ENCODE results near the gene FCHO2.
"Not testable (repeated sequence)": the region's sequence is repeated elsewhere in the genome, so short reads cannot be mapped to it uniquely, and the experiment has no call there.

FCHO2 gene

GRCh38 chr5:72922422-72922821 is 33.4 kb upstream of the FCHO2 start:
- no peak for DNase-seq (ENCODE audit: low read depth)
- no peak overlapping the region for H3K4me3 ChIP-seq (ENCODE audit: control insufficient read depth, low read depth, low read length)
- no peak for TF ChIP-seq CTCF (IDR thresholded peaks at IDR 0.05; ENCODE audit: control insufficient read depth, insufficient read depth, low read depth, low read length, missing control alignments)

GRCh38 chr5:72925336-72926010 is 30.4 kb upstream of the FCHO2 start:
- TF ChIP-seq CTCF (IDR thresholded peaks at IDR 0.05; ENCODE audit: control insufficient read depth, insufficient read depth, low read depth, low read length, missing control alignments): no peak
- no peak overlapping the region for H3K4me3 ChIP-seq (ENCODE audit: control insufficient read depth, low read depth, low read length)

GRCh38 chr5:72932686-72933085 is 23.2 kb upstream of the FCHO2 start:
- H3K4me3 ChIP-seq (ENCODE audit: control insufficient read depth, low read depth, low read length); DNase-seq (ENCODE audit: low read depth): not testable (repeated sequence)

More at GRCh38 chr5:72925336-72926010, 30.4 kb upstream of the FCHO2 start:
- DNase-seq (ENCODE audit: low read depth): no peak

- H3K4me3 ChIP-seq (ENCODE audit: control insufficient read depth, low read depth, low read length); DNase-seq (ENCODE audit: low read depth): not testable (repeated sequence)
These were observed 20.7 kb upstream of the FCHO2 start for GRCh38 chr5:72934953-72935725.

- TF ChIP-seq CTCF (IDR thresholded peaks at IDR 0.05; ENCODE audit: control insufficient read depth, insufficient read depth, low read depth, low read length, missing control alignments): no peak
- no peak overlapping the region for H3K4me3 ChIP-seq (ENCODE audit: control insufficient read depth, low read depth, low read length)
- no peak for DNase-seq (ENCODE audit: low read depth)
These were observed 18.9 kb upstream of the FCHO2 start for GRCh38 chr5:72936893-72937292.

GRCh38 chr5:72937517-72938061 is 18.3 kb upstream of the FCHO2 start:
- no peak overlapping the region for H3K4me3 ChIP-seq (ENCODE audit: control insufficient read depth, low read depth, low read length)
- DNase-seq (ENCODE audit: low read depth): no peak
- no peak for TF ChIP-seq CTCF (IDR thresholded peaks at IDR 0.05; ENCODE audit: control insufficient read depth, insufficient read depth, low read depth, low read length, missing control alignments)

- H3K4me3 ChIP-seq (ENCODE audit: control insufficient read depth, low read depth, low read length): no peak overlapping the region
- no peak for DNase-seq (ENCODE audit: low read depth)
- no peak for TF ChIP-seq CTCF (IDR thresholded peaks at IDR 0.05; ENCODE audit: control insufficient read depth, insufficient read depth, low read depth, low read length, missing control alignments)
These were observed 17.6 kb upstream of the FCHO2 start for GRCh38 chr5:72938206-72938605.
